ENCODE results near the gene DMKN. TPM values are rescaled to one million over a fixed set of nuclear protein-coding genes. Genes with fewer than 3 reads are reported as not detected.
A peak's percentile ranks its signal among the peaks of the same experiment; 100 is the strongest.

Gene DMKN
- total and polyA plus RNA-seq, 12 donors = 2.0 to 32.2 (median 8.0) TPM

GRCh38 chr19:35508129-35508528, 5.3 kb downstream of the DMKN start:
- Histone ChIP-seq H3K4me3 (no peak overlapping the region), H3K27me3 (peaks cover 0 to 60% (median 44%) of the 10 kb centered on the region in 7 donors), H3K4me1 (peaks cover 0 to 17% (median 13%) of the 10 kb centered on the region in 9 donors), H3K36me3 (no peaks in the 10 kb centered on the region), H3K9me3 (no peaks in the 10 kb centered on the region), H3K27ac (no peak overlapping the region)
- WGBS, 2 donors = 87 to 89% methylated on average over 3 of the region's 3 CpGs
- DNase-seq (no peak), ATAC-seq (no peak)
- TF ChIP-seq, protein P1, sequence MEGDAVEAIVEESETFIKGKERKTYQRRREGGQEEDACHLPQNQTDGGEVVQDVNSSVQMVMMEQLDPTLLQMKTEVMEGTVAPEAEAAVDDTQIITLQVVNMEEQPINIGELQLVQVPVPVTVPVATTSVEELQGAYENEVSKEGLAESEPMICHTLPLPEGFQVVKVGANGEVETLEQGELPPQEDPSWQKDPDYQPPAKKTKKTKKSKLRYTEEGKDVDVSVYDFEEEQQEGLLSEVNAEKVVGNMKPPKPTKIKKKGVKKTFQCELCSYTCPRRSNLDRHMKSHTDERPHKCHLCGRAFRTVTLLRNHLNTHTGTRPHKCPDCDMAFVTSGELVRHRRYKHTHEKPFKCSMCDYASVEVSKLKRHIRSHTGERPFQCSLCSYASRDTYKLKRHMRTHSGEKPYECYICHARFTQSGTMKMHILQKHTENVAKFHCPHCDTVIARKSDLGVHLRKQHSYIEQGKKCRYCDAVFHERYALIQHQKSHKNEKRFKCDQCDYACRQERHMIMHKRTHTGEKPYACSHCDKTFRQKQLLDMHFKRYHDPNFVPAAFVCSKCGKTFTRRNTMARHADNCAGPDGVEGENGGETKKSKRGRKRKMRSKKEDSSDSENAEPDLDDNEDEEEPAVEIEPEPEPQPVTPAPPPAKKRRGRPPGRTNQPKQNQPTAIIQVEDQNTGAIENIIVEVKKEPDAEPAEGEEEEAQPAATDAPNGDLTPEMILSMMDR (IDR thresholded peaks at IDR 0.05) = no peak
- intact Hi-C loops (cut with DNase I) = loop anchor here in 1 of 10 donors (5.0 kb wide), 1 partner anchor 79 kb away; the partner anchor contains the start of gene PMIS2

DNA sequence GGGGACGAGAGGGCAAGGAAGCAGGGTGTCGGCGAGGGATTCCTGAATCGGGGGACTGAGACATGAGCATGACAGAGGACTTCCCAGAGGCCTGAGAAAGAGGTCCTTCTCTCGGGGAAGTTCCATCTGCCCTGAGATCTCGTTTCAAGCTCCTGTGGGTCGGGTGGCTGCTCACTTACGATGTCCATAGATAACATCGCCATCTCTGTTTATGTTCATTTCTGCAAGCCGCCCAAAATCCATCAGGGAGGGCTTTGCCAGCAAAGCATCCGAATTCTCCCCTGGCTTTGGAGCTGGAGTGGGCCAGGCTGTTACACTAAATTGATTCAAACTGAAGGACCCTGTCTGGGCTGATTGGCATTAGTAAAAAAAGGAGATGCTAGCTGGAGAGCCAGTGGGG, 5.9 kb downstream of the DMKN start:
- ATAC-seq = no peak
- intact Hi-C loops (cut with DNase I) = loop anchor here in 1 of 10 donors (5.0 kb wide), 1 partner anchor 80 kb away; the partner anchor contains the start of gene PMIS2
- Histone ChIP-seq H3K27ac (no peak overlapping the region), H3K36me3 (no peaks in the 10 kb centered on the region), H3K9me3 (no peaks in the 10 kb centered on the region), H3K4me3 (no peak overlapping the region), H3K4me1 (peaks cover 0 to 17% (median 13%) of the 10 kb centered on the region in 9 donors), H3K27me3 (peaks cover 0 to 54% (median 38%) of the 10 kb centered on the region in 7 donors)
- TF ChIP-seq, protein P1 (IDR thresholded peaks at IDR 0.05) = no peak
- no peak for DNase-seq
- 80 to 83% methylated on average over 11 of the region's 11 CpGs for WGBS, 2 donors

- H3K27ac ChIP-seq = no peak overlapping the region
- H3K4me3 ChIP-seq = no peak overlapping the region
- no peak for DNase-seq
- H3K9me3 ChIP-seq = no peaks in the 10 kb centered on the region
- no peak for ATAC-seq
- WGBS, 2 donors = 79 to 87% methylated on average over 7 of the region's 7 CpGs
- peaks cover 0 to 17% (median 13%) of the 10 kb centered on the region in 9 donors for H3K4me1 ChIP-seq
- H3K36me3 ChIP-seq = no peaks in the 10 kb centered on the region
- TF ChIP-seq, protein P1 (IDR thresholded peaks at IDR 0.05) = no peak
- intact Hi-C loops (cut with DNase I) = loop anchor here in 1 of 10 donors (5.0 kb wide), 1 partner anchor 81 kb away; the partner anchor contains the start of gene PMIS2
- peaks cover 0 to 39% (median 23%) of the 10 kb centered on the region in 7 donors for H3K27me3 ChIP-seq
These were observed 7.4 kb downstream of the DMKN start for GRCh38 chr19:35506011-35506410.

GRCh38 chr19:35502751-35503150, 10.7 kb downstream of the DMKN start:
- DNase-seq = no peak
- H3K27me3 ChIP-seq = peaks cover 0 to 7% (median under 1%) of the 10 kb centered on the region in 7 donors
- intact Hi-C loops (cut with DNase I) = no loop called here

More at GRCh38 chr19:35502751-35503150, 10.7 kb downstream of the DMKN start:
- Histone ChIP-seq H3K36me3 (no peaks in the 10 kb centered on the region), H3K27ac (no peak overlapping the region), H3K4me3 (no peak overlapping the region), H3K9me3 (no peaks in the 10 kb centered on the region), H3K4me1 (no peaks in the 10 kb centered on the region)
- peak in 5 of 8 donors; percentile 35 to 60 (median 54) for ATAC-seq
- WGBS, 2 donors = 68 to 73% methylated on average over 4 of the region's 4 CpGs
- TF ChIP-seq, protein P1 (IDR thresholded peaks at IDR 0.05) = no peak

Data from heart right ventricle (tissue), 16 donors.